HuH-7 (cell line): ENCODE data around the gene ALDH3B2.
"Not testable (repeated sequence)": the region's sequence is repeated elsewhere in the genome, so short reads cannot be mapped to it uniquely, and the experiment has no call there.

ENCODE experiments used
- DNase-seq: peaks from one replicate; pipeline ENCODE4 v3.0.0; 2011; ENCODE audit warnings: low spot score

ALDH3B2 gene

DNA sequence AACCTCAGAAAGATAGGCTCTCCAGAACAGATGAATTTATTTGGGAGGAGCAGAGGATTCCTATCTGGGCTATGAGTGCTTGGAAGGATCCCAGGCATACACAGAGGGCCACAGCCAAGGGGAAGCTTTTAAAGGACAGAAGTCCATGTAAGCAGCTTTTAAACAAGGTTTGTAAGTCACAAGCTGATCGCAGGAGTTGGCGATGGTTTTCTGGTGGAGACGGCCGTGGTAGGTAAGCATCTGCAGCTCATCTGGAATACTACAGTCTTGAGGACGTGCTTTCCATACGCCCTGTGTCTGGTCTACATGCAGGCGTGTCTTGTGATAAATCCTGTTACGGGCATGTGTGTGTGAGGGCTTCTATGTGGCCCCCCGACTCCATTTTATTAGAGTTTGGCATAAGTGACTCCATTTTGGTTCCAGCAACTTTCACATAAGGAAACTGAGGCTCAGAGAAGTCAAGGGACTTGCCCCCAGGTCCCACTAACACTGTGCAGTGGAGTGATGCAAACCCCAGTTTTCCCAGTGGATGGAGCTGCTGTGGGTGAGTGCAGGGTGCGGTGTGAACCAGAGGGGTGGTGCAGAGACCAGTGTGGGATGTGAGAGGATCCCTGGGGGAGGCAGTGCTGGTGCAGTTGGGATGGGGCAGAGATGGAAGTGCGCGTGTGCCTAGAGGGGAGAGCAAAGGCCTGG, 12.1 kb downstream of the ALDH3B2 start:
- peak; percentile 60 for DNase-seq

DNA sequence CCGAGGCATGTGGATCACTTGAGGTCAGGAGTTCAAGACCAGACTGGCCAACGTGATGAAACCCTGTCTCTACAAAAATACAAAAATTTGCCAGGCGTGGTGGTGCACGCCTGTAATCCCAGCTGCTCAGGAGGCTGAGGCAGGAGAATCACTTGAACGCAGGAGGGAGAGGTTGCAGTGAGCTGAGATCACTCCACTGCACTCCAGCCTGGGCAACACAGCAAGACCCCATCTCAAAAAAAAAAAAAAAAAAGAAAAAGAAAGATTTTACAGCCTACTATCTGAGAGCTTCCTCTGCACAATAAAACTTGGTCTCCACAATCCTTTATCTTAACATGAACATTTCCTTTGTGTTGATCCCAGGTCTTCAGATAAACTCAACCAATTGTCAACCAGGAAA, 13.7 kb downstream of the ALDH3B2 start:
- DNase-seq, result not testable (repeated sequence)

DNA sequence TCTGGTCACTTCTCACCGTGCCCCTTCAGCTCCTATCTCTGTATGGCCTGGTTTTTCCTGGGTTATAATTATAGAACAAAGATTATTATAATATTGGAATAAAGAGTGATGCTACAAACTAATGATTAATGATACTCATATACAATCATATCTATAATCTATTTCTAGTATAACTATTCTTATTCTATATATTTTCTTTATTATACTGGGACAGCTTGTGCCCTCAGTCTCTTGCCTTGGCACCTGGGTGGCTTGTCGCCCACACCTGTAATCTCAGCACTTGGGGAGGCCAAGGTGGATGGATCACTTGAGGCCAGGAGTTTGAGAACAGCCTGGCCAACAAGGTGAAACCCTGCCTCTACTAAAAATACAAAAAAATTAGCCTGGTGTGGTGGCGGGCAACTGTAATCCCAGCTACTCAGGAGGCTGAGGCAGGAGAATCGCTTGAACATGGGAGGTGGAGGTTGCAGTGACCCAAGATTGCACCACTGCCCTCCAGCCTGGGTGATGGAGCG, 14.7 kb downstream of the ALDH3B2 start:
- DNase-seq, result not testable (repeated sequence)

DNA sequence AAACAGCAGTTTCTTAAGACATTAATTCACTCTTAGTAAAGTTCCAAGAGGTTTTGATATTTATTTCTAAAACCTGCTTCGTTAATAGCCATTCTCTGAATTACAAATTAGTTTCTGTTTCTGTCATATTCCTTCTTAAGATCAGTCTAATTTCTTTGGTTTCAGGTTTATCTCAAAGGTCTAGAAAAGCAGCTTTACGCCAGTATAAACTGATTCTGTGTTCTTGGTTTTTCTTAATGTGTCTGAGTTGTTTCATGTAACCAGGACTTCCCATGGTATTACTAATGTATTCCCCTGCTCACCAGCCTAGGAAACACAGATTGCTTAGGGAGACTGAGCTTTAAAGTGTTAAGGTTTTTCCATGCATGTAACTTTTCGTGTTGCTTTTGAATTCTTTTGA, 17.1 kb downstream of the ALDH3B2 start:
- no peak for DNase-seq

DNA sequence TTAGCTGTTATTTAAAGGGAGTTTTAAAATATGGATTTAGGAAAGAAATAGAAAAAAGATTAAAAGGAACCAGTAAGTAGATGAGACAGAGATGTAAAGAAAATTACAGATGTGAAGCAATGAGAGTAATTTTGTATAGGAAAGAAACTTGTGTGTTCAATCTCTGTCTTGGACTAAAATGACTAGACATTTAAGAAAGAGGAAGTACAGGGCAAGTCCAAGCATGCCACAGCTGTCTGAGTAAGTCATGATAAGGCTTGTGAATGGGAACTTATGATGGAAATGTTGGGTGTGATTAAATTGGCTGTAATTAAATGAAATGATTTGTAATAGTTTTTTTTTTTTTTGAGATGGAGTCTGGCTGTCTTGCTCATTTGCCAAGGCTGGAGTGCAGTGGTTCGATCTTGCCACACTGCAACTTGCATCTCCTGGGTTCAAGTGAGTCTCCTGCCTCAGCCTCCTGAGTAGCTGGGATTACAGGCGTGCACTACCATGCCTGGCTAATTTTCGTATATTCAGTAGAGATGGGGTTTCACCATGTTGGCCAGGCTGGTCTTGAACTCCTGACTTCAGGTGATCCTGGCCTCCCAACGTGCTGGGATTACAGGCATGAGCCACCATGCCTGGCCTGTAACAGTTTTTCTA, 18.0 kb downstream of the ALDH3B2 start:
- DNase-seq, result no peak

DNA sequence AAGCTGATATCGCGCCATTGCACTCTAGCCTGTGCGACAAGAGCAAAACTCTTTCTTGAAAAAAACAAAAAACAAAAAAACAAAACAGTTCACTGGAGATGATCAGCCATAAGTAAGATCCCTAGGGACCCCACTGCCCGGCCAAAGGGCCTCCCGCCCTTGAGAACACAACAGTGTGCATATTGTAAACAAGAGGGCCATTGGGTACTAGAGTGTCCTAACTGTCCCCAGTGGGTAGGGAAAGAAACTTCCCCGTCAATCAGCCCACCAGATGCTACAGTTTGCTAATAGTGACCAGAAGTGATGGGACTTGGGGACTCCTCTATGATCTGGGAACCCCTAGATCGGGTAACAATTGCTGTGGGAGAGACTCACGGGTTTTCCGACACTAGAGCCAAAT, 20.2 kb downstream of the ALDH3B2 start:
- DNase-seq, result no peak

DNA sequence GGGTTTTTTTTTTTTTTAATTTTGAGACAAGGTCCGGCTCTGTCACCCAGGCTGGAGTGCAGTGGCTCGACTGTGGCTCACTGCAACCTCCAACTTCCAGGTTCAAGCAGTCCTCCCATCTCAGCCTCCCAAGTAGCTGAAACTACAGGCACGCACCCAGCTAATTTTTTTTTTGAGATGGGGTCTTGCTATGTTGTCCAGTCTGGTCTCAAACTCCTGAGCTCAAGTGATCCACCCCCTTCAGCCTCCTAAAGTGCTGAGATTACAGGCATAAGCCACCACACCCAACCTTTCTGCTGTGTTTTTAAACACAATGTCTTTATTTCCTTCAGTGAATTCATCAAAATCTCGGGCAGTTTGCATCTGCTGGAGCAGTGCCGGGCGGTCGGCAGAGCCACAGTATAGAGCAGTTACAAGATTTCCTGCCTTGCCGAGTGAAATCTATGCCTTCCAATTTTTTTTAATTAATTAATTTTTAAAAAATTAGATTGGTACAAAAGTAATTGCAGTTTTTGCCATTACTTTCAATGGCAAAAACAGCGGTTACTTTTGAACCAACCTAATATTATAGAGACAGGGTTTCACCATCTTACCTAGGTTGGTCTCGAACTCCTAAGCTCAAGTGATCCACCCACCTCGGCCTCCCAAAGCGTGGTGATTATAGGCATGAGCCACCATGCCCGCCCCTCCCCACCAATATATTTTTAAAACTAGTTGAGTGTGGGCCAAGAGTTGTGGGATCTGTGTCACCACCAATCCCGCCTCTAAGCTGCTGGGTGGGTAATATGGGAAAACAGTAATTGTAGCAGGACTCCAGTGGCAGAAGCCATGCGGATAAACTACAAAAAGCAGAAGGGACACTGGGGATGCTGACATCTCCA, 21.2 kb downstream of the ALDH3B2 start:
- DNase-seq, result no peak

DNA sequence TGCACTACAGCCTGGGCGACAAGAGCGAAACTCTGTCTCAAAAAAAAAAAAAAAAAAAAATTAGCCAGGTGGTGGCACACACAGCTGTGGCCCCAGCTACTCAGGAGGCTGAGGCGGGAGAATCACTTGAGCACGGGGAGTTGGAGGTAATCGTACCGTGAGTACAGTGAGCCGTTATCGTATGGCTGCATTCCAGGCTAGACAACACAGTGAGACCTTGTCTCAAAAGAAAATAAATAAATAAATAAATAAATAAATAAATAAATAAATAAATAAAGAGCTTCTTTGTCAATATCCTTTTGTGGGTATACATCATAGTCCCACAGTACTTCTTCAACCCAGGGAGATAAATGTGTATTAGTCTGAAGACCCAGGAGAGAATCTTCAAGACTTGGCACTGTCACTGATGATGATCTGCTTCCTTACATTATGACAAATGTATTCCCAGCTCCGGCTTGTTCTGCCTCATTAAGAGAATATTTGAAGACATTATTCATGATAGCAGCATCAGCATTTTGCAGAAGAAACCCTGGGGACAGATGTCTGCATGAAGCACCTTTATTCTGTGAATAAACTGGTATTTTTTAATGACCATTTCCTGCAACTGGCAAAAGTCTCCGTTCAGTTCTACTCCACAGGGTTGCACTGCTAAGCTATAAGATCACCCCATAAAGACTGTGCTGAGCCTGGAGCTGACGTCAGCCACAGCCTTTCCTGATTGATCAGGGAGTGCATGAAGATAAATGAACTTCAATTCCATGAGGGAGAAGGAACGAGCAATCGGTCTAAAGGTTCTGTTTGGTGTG, 22.2 kb downstream of the ALDH3B2 start:
- no peak for DNase-seq

DNA sequence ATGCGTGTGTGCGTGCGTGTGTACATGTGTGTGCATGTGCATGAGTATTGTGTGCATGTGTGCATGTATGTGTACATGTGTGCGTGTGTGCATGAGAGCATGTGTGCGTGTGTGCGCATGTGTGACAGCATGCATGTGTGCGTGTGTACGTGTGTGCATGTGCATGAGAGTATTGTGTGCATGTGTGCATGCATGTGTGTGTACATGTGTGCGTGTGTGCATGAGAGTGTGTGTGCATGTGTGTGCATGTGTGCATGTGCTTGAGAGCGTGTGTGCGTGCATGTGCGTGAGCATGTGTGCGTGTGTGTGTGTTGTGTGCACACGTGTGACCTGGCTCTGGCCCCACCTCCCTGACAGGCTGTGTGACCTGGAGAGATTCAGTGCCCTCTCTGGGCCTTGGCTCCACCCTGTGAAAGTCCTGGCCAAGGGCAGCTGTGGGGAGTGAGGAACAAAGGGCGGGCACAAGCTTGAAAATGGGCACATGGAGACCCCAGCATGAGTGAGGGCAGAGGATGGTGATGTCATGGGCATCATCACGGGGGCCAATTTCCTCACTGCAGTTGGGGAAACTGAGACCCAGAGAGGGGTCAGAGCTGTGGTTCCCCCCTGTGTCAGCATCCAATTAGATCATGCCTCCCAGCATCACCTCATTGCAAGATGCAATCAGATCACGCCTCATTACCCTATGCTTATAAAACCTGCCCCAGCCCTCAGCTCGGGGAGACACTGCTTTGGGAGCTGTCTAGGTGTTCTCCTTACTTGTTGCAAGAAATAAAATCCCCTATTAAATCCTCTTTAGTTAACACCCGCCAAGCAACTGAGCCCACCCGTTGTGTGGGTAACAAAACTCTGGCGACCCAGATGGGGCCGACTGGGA, 24.6 kb downstream of the ALDH3B2 start:
- DNase-seq, result no peak

DNA sequence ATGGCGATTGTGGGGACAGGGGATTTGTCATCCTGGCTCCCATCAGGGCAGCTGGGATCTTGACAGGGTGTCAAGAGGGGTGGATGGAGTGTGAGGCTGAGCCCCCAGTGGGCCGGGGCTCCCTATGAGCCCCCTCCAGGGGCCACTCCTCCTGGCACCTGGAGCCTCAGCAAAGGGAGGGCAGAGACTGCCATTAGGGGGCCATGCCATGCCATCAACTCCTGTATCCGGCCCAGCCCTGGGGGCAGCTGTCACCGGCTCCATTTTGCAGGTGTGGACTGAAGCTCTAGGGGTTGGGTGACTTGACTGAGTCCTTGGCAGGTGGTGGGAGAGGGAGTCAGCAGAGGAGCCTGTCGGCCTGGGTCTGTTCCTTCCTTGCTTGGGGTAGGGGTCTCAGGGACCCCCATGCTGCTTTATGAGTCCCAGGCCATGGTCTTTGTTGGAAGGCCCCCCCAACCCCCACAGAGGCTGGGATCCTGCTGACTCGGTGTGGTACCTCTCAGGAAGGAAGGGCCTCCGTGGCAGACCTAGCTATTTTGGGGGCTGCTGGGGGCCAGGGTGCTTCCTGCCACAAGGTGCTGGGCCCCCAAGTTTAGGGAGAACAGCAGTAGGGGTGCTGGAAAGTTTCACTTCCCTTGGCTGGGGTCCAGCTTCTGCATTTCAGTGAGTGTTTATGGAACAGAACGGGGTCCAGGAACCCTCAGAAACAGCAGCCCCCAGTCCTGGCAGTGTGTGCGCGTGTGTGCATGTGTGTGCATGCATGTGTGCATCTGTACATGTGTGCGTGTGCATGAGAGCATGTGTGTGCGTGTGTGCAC, 25.4 kb downstream of the ALDH3B2 start:
- DNase-seq, result no peak

DNA sequence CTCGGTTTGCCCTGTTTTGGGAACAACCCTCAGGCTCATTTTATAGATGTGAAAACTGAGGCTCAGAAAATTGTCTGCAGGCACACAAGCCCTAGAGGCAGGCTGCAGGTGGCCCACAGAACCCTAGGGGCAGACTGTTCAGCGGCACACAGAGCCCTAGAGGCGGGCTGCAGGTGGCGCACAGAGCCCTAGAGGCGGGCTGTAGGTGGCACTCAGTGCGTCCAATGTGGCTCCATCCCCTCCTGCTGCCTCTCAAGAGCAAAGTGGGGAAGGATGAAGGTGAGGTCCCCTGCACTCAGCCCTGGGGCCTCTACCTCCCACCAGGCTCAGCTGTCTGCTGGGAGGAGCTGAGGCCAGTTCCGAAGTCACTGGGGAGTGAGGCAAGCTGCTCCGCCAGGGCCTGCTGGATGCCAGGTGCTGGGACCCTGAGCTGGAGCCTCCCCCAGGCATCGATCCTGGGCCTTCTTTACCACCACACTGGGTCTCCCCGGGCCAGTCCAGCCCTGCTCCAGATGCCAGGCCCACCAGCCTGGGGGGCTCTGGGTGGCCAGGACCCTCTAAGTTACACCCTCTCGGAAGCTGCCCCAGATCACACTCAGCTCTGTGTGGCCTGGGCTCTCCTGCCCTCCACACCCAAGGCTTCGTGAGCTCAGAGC, 26.2 kb downstream of the ALDH3B2 start:
- no peak for DNase-seq

DNA sequence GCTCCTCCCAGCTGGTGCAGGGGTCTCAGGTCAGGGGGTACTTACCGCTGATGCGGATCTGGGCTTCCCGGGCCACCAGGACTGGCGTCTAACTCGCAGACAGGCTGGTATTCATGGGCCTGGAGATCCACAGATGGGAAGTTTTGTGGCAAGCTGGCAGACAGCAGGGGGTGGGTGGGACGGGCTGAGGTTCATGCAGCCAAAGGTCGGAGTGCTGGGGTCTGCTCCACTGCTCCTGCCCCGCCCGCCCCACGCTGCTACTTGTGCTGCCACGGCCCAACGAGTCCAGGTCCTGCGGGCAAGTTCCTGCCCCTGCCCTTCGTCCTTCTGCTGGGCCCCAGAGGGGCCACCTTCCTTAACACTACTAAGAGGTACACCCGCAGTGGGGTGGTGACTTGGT, 27.0 kb downstream of the ALDH3B2 start:
- DNase-seq, result no peak

DNA sequence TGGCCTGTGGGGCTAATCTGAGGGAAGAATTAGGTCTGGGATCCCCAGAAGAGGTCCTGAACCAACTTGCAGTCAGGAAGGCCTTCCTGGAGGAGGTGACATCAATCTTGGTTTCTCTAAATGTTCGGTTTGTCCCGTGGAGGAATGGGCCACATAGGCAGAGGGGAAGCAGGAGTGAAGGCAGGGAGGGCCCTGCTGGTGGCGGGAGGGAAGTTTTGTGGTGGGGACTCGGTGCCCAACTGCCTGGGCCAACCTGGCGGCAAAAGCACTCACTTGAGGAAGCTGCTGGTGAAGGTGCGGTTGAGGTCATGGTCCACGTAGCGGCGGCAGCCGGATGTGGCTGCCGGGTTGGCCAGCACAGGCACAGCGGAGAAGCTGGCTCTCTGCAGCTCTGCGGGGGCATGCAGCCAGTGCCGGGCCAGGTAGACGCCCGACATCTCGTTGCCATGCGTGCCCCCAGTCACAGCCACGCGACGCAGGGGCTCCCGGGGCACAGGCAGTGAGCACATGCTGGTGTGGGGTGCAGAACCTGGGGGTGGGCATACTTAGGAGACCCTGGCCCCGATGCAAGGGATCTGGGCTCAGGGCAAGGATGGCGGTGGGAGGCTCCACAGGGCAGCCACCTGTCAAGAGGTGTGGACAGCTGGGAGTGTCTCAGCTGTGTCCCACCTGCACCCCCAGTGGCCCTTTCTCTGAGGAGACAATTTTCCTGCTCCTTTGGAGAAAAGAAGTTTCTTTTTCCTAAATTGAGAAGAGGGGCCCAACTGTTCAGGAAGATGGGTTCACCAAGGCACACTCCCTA, 27.7 kb downstream of the ALDH3B2 start:
- DNase-seq, result no peak

DNA sequence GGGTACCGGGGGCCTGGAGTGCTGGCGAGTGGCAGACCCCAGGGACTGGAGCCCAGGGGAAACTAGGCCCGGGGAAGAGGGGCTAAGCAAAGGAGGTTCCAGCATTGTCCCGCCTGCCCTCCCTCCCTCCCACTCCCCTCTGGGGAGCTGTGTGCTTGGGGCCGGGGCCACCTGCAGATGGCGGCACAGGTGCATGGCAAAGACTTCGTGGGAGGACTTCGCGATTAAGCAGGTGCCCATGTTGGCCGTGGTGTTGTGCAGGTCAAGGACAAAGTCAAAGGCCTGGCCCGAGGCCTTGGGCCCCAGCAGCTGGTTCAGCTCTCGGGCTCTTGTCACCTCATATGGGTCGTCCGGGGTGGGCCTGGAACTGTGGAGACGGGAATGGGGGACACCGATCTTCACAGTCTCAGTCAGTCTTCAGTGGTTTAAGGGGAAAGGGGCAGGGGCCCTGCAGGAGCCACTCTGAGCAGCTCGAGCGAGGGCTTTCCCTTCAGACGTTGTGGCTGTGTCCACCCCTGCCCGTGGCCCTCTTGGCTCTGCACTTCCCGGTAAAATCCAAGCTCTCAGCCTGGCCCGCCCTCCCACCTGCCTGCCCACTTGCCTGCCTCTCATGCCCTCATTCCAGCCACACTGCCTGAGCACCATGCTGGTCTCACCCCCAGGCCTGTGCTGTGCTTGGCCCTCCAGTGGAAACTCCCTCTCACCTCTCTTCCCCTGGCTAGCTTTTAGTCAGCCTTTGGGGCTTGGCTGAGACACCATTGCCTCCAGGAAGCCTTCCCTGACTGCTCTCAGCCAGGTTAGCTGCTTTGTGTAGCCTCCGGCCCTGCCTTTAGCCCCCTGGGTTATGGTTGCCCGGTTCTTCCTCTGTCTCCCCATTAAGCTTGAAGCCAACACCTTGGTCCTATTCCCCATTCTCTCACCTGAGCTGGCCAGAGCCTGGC, 28.6 kb downstream of the ALDH3B2 start:
- DNase-seq, result no peak

DNA sequence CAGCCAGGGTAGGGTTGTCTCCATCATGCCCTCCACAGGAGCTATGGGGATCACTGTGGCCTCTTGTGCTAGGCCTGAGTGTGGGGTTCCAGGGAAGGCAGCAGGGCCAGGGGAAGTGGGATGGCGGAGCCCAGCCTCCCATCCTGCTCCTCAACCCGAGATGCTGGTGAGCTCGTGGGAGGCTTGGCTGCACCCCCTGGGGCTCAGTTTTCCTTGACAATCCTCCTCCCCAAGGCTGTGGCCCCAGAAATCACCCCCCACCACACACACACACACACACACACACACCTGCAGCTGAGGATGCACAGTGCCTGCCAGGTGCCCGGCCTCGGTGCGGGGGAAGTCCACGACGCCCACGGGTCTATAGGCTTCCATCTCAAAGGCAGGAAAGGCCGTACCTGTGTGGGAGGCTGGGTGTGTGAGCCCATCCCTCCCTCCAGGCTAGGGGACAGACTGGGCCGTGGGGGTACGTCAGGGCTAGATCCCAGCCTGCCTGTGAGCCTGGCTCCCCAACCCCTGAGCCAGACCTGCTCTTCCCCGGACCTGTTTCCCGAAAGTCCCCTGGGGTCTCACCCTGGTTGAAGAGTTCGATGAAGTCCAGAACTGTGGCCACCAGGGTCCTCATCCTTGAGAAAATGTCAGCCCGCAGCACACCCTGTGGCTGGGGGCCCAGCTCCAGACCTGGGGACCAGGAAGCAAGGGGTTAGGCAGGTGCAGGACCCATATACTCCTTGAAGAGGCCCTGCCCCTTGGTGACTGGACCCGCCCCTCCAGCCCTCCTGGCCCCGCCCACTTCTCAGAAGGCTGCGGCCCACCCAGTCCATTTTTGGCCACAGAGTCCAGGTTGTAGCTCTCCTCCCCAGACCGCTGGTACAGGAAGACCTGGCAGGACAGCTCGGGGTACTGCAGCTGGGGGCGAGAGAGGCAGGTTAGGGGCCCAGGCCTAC, 29.7 kb downstream of the ALDH3B2 start:
- no peak for DNase-seq

DNA sequence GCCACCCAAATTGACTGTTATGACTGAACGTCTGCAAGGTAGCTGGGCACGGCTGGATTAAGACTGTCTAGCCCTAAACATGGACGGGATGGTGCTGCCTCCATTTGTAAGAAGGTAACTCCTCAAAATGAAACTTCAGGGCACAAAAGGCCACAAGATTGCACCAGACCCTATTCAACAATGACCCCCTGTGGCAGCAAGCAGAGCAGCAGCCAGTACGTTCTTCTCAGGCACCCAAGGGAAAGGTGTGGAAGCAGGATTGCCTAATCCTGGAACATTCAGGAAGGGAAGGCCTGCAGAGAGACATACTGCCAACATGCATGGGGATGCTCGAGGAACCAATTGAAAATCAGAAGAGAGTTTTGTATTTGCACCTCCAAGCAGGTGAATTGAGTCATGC, 30.4 kb downstream of the ALDH3B2 start:
- peak; percentile 97 for DNase-seq
